ENCODE data around the gene PDF. TPM values are rescaled to one million over a fixed set of nuclear protein-coding genes. Genes with fewer than 3 reads are reported as not detected.

PDF gene
- total and polyA plus RNA-seq, 2 of the 13 experiments (the other 11 are each of a cell fraction or from before 2014, with no cell fraction given), result 12.4 to 48.8 TPM

DNA sequence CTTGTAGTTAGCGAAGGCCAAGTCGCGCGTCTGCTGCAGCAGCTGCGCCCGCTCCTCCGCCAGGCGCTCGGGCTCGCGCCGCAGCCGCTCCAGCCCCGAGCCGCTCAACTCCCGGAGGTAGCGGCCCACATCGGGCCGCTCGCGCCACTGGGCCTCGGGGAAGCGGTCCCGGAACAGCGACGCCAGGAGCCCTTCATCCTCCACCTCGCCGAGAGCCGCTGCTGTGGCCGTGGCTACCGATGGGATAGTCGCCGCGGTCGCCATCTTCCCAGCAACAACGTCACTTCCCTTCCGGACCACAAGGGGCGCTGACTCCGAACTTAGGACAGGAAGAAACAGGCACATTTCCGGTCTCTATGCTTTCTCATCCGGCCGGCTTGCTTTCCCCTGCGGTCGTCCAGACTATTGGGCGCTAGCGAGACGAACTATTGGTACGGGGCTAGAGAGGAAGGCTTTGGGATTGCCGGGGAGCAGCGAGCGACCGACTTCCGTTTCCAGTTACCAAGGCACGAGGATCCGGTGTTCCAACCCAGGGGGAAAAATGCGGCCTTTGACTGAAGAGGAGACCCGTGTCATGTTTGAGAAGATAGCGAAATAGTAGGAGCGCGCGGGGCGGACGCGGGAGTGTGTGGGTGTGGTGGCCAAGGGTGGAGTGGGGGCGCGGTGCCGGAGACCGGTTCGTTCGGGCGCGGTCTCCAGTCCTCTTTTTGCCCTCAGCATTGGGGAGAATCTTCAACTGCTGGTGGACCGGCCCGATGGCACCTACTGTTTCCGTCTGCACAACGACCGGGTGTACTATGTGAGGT is 9.1 kb upstream of the PDF start, which contains the start of the genes COG8 and NIP7 (continued):
- TF ChIP-seq ZFP41 (CRISPR knock-in tag; IDR thresholded peaks at IDR 0.05; ENCODE audit: borderline replicate concordance), result peak; percentile 55; the same call in 1 of the 2 replicates
- peak; percentile 92 for TF ChIP-seq MED8 (CRISPR knock-in tag; IDR thresholded peaks at IDR 0.05; ENCODE audit: insufficient replicate concordance)
- TF ChIP-seq ZNF891 (CRISPR knock-in tag; IDR thresholded peaks at IDR 0.05), result peak; percentile 91
- peak; percentile 85 for TF ChIP-seq ZFX (CRISPR knock-in tag; IDR thresholded peaks at IDR 0.05; ENCODE audit: low read depth)
- no peak for TF ChIP-seq ZNF781 (CRISPR knock-in tag; IDR thresholded peaks at IDR 0.05; ENCODE audit: borderline replicate concordance, not compliant biosample characterization)
- TF ChIP-seq ATF5 (CRISPR knock-in tag; IDR thresholded peaks at IDR 0.05; ENCODE audit: low read depth), result no peak; the same call in 1 of the 2 replicates
- peak; percentile 62; the same call in 1 of the 2 replicates for TF ChIP-seq ZKSCAN1 (IDR thresholded peaks at IDR 0.05; ENCODE audit: low read length)
- TF ChIP-seq ATF2 (CRISPR knock-in tag; IDR thresholded peaks at IDR 0.05), result peak; percentile 94
- TF ChIP-seq, protein P1, sequence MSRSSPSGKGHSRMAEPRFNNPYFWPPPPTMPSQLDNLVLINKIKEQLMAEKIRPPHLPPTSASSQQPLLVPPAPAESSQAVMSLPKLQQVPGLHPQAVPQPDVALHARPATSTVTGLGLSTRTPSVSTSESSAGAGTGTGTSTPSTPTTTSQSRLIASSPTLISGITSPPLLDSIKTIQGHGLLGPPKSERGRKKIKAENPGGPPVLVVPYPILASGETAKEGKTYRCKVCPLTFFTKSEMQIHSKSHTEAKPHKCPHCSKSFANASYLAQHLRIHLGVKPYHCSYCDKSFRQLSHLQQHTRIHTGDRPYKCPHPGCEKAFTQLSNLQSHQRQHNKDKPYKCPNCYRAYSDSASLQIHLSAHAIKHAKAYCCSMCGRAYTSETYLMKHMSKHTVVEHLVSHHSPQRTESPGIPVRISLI (CRISPR knock-in tag; IDR thresholded peaks at IDR 0.05; ENCODE audit: borderline replicate concordance), result peak; percentile 57; the same call in 1 of the 2 replicates
- TF ChIP-seq, protein P2, sequence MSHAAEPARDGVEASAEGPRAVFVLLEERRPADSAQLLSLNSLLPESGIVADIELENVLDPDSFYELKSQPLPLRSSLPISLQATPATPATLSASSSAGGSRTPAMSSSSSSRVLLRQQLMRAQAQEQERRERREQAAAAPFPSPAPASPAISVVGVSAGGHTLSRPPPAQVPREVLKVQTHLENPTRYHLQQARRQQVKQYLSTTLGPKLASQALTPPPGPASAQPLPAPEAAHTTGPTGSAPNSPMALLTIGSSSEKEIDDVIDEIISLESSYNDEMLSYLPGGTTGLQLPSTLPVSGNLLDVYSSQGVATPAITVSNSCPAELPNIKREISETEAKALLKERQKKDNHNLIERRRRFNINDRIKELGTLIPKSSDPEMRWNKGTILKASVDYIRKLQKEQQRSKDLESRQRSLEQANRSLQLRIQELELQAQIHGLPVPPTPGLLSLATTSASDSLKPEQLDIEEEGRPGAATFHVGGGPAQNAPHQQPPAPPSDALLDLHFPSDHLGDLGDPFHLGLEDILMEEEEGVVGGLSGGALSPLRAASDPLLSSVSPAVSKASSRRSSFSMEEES (CRISPR knock-in tag; IDR thresholded peaks at IDR 0.05), result peak; percentile 78
- TF ChIP-seq, protein P3, sequence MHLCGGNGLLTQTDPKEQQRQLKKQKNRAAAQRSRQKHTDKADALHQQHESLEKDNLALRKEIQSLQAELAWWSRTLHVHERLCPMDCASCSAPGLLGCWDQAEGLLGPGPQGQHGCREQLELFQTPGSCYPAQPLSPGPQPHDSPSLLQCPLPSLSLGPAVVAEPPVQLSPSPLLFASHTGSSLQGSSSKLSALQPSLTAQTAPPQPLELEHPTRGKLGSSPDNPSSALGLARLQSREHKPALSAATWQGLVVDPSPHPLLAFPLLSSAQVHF (CRISPR knock-in tag; IDR thresholded peaks at IDR 0.05), result peak; percentile 66; the same call in 1 of the 2 replicates
- peak; percentile 95 for TF ChIP-seq MYC (CRISPR knock-in tag; IDR thresholded peaks at IDR 0.05; ENCODE audit: borderline replicate concordance)
- peak; percentile 81; the same call in 1 of the 2 replicates for TF ChIP-seq ZNF784 (CRISPR knock-in tag; IDR thresholded peaks at IDR 0.05; ENCODE audit: borderline replicate concordance)
- TF ChIP-seq KDM5B (CRISPR knock-in tag; IDR thresholded peaks at IDR 0.05; ENCODE audit: borderline replicate concordance), result peak; percentile 96; the same call in 1 of the 2 replicates
